NCI-H748 (cell line): ENCODE measurements around the gene TREML4.

ENCODE experiments used
- DNase-seq: peaks from one replicate; lab custom pipeline; 2025; ENCODE audit not compliant: unreplicated experiment; lab: John Stamatoyannopoulos, UW

The TREML4 gene

GRCh38 chr6:41252401-41253169 lies 24.4 kb downstream of the TREML4 start:
- no peak for DNase-seq

GRCh38 chr6:41255110-41255509 lies 27.0 kb downstream of the TREML4 start:
- no peak for DNase-seq

- DNase-seq: no peak
Observed at GRCh38 chr6:41255638-41256246, 27.6 kb downstream of the TREML4 start.

GRCh38 chr6:41256383-41256782 lies 28.2 kb downstream of the TREML4 start:
- no peak for DNase-seq

DNA sequence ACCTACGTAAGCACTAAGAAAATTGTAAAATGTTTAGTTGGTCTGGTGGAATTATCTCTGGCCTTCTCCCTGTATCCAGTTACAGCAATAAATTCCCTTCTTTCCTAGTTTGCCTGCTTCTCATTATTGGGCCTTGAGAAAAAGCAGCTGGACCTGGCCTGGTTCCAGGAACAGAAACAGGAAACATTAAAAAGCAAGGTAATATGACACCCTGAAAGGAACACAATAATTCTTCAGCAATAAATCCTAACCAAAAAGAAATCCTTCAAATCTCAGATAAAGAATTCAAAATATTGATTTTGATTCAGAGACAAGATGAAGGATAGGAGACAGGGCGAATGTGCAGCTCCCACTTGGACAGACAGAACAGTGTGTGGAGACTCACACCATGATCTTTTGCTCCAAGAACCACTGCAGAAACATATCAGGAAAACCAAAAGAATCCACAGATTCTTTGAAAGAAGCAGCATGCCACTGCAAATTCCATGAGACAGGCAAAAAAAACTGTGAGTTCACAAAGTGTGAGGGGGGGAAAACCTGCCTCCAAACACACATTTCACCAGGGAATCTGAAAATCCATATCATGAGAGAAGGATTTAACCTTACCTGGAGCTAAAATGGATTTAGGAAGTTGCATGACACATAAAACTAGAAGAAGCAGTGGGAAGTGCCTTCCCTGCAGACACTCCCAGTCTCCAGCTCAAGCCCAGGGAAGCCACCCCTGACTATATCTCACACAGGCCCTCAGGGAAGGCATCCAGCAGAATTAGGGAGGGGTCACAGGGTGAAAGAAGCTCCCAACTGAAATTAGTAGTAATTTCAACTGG lies 29.4 kb downstream of the TREML4 start:
- DNase-seq: peak; percentile 81

- DNase-seq: no peak
Observed at GRCh38 chr6:41258196-41258493, 30.0 kb downstream of the TREML4 start.

- no peak for DNase-seq
Observed at GRCh38 chr6:41262401-41262800, 34.3 kb downstream of the TREML4 start.

DNA sequence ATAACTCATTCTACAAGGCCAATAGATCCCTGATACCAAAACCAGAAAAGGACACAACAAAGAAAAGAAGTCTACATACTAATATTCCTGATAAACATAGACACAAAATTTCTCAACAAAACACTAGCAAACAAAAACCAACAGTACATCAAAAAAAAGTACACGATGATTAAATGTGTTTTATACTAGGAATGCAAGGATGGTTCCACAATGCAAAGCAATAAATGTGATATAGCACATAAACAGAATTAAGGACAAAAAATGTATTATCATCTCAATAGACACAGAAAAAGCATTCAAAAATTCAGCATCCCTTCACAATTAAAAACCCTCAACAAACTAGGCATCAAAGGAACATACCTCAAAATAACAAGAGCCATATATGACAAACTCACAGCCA lies 35.1 kb downstream of the TREML4 start:
- no peak for DNase-seq

DNA sequence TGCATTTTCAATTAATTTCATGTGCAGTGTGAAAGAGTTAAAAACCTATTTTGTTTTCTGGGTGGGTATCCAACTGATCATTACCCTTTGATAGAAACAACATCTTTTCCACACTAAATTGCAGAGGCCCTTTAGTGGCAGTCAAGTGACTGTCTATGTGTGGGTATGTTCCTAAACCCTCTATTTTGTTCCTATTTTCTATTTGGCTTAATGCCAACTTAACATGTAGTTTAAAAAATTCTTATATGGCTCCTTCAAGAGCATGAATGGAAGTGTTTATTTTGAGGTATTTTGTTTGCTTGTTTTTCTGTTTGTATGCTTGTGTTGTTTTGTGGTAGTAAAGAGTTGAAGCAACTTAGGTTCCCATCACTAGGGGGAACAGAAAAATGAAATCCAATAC lies 38.4 kb downstream of the TREML4 start:
- DNase-seq: no peak

DNA sequence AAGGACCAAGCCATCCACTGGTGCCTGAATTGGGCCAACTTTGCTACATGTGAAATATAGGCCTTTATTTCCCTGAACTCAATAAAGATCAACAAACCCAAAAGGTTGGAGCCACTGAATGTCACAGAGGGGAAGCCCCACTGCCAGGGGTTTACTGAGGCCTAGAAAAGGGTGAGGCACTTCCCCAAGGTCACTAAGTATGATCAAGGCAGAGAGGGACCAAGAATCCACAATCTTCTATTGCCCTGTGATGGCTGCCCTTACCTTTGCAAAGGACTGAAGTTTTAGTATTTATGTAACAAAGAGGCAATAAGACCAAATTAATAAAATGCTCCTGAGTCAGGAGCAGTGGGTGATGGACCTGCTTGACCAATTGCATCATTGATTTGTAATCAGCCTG lies 40.3 kb downstream of the TREML4 start:
- DNase-seq: no peak

DNA sequence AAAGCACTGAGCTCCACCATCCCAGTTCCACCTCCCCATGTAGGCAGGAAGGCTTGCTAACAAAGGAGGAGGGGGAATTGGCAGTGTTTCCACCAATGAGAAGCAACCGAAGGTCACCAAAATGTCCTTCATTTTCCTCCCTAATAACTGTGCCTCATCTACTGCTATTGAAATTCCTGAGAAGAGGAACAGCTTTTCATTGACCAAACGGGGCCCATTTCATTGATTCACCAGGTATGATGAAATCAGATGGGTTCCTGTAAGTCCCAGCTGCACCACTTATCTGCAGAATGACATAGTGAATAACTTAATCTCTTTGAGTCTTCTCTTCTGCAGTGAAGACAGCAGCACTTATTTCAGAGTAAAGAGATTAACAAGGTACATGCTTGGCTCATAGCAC lies 41.0 kb downstream of the TREML4 start:
- DNase-seq: no peak

GRCh38 chr6:41269716-41270115 lies 41.6 kb downstream of the TREML4 start:
- DNase-seq: no peak

DNA sequence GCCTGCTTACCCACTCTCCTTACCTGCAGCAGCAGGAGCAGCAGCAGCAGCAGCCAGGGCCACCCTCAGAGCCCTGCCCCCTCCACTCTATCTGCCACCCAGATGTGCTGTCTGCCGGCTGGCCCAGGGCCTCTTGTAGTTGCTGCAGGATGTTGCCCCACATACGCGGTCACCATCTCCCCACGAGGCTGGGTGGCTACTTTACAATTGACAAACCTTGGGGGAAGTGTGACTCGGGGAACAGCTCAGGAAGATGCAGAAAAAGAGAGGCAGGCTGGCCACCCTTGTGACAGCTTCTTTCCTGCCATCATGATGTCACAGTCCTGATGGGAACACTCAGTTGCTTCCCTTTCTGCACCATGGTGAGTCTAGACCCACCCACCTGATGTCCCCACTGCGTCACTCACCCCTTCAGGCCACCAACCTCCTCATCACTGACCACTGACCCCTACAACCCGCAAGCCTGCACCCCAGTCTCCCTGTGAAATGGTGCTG lies 43.8 kb downstream of the TREML4 start:
- no peak for DNase-seq

- no peak for DNase-seq
Observed at GRCh38 chr6:41272591-41273240, 44.6 kb downstream of the TREML4 start.

DNA sequence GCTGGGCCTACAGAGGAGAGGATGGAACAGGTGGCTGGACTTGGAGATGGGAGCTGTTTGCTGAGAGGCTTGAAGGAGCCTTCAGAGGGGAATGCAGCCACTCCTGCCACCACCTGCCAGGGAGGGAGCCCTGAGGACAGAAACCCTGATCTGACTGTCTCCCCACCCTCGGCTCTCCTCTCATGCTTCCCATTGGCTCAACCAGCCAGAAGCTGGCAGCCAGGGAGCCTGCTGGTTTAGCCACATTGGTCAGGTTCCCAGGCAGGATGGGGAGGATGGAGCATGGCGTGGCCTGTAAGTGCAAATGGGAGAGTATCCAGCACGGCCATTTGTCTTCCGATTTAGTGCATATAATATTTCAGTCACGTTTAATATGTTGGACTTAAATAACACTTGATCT lies 45.6 kb downstream of the TREML4 start:
- no peak for DNase-seq

DNA sequence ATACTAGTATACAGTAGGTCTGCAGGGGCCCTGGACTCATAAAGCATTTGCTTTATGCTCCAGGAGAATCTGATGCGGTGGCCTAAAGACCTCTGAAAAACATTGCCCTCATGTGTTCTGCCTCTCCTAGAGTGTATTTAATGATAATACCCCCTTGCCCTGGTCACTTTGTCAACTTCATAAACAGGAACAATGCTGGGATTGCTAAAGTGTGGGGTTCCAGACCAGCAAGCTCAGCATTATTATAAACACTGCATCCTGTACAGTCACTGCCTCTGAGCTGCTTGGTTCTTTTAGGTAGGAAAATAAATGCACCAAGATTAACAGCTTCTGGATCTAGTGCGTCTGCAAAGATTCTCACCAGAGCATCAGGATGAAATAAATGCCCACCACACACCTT lies 46.1 kb downstream of the TREML4 start:
- DNase-seq: no peak

DNA sequence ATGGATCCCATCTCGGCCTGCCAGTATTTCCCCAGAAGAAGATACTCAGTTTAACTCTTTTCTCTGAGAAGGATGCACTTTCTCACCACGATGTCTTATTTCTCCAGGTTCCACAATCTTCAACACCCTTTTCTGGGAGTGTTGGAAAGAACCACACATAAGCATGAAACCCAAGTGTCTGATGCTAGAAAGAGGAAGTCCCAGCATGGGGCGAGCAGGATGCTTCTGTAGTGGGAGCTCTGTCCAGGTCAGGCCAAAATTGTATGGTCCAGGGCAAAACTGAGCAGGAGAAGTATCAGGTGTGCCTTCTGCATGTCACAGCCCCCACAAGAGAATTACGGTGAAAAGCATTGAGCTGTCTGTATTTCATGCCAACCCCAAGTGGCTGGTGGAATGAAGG lies 47.3 kb downstream of the TREML4 start:
- DNase-seq: no peak

GRCh38 chr6:41277605-41278004 lies 49.5 kb downstream of the TREML4 start:
- no peak for DNase-seq

- DNase-seq: peak; percentile 90
Observed at GRCh38 chr6:41278699-41279405, 50.7 kb downstream of the TREML4 start.

GRCh38 chr6:41280381-41281057 lies 52.4 kb downstream of the TREML4 start:
- no peak for DNase-seq
